Neuronal stem cell (in vitro differentiated cells): Measurements from ENCODE around the gene SYNGR2.
A peak's percentile ranks its signal among the peaks of the same experiment; 100 is the strongest.

Experiments
- DNase-seq: peaks from one replicate; pipeline ENCODE4 v3.0.0-alpha.2; 2013; ENCODE audit warnings: low spot score
- H2AFZ ChIP-seq: one replicate; pipeline ENCODE4 v1.6.1; 2013; ENCODE audit warnings: mild to moderate bottlenecking, low read length, inconsistent platforms
- H2AK5ac ChIP-seq: 2 replicates; pipeline ENCODE4 v1.6.1; 2013; ENCODE audit warnings: low read depth, mild to moderate bottlenecking, inconsistent platforms, low read length, moderate library complexity, mixed read lengths
- H2BK120ac ChIP-seq: 2 replicates; pipeline ENCODE4 v1.6.1; 2013; ENCODE audit warnings: low read depth, mild to moderate bottlenecking, inconsistent platforms, low read length, moderate library complexity, mixed read lengths
- H2BK12ac ChIP-seq: one replicate; pipeline ENCODE4 v1.6.1; 2013; ENCODE audit warnings: low read length, inconsistent platforms
- H2BK15ac ChIP-seq: 2 replicates; pipeline ENCODE4 v1.6.1; 2013; ENCODE audit warnings: mild to moderate bottlenecking, low read length, inconsistent platforms, mixed read lengths
- H2BK5ac ChIP-seq: one replicate; pipeline ENCODE4 v1.6.1; 2013; ENCODE audit warnings: inconsistent platforms, mild to moderate bottlenecking, low read length, moderate library complexity
- H3K14ac ChIP-seq: one replicate; pipeline ENCODE4 v1.6.1; 2013; ENCODE audit warnings: low read length, inconsistent platforms
- H3K18ac ChIP-seq: 2 replicates; pipeline ENCODE4 v1.6.1; 2013; ENCODE audit warnings: low read length, inconsistent platforms
- H3K23ac ChIP-seq: 2 replicates; pipeline ENCODE4 v1.6.1; 2013; ENCODE audit warnings: low read depth, mild to moderate bottlenecking, mixed read lengths, low read length, inconsistent platforms; ENCODE audit not compliant: poor library complexity
- H3K27ac ChIP-seq: replicated peaks from 3 replicates; pipeline ENCODE4 v1.5.1; 2013; ENCODE audit warnings: low read length, inconsistent platforms
- H3K27me3 ChIP-seq, 3 experiments: 2 replicates each; pipeline ENCODE4 v1.6.1; 2013; ENCODE audit warnings: low read length in 3 of 3, mild to moderate bottlenecking in 2 of 3, inconsistent platforms in 1 of 3, low read depth in 1 of 3, mixed read lengths in 1 of 3, moderate library complexity in 1 of 3; ENCODE audit not compliant: control insufficient read depth in 3 of 3, insufficient read depth in 3 of 3
- H3K36me3 ChIP-seq, 2 donors: replicated peaks in 1 of 2; 2 replicates each; pipeline ENCODE4 v1.6.1; 2013; ENCODE audit warnings: low read length in 2 of 2; ENCODE audit not compliant: control insufficient read depth in 2 of 2, insufficient read depth in 2 of 2
- H3K4ac ChIP-seq: 2 replicates; pipeline ENCODE4 v1.6.1; 2013; ENCODE audit warnings: inconsistent platforms, mild to moderate bottlenecking, low read length, moderate library complexity
- H3K4me1 ChIP-seq, 2 donors: 1 replicate in 1 of 2; 2 replicates in 1 of 2; pipeline ENCODE4 v1.6.1; 2013; ENCODE audit warnings: low read length in 2 of 2, low read depth in 1 of 2; ENCODE audit not compliant: control insufficient read depth in 2 of 2, insufficient read depth in 1 of 2
- H3K4me2 ChIP-seq: one replicate; pipeline ENCODE4 v1.6.1; 2013; ENCODE audit warnings: mild to moderate bottlenecking, low read length, inconsistent platforms; ENCODE audit not compliant: insufficient read depth, poor library complexity, severe bottlenecking
- H3K4me3 ChIP-seq, 2 donors: 2 replicates each; pipeline ENCODE4 v1.5.1; 2013; ENCODE audit warnings: low read length in 2 of 2, mild to moderate bottlenecking in 2 of 2, inconsistent platforms in 1 of 2, moderate library complexity in 1 of 2
- H3K79me1 ChIP-seq: one replicate; pipeline ENCODE4 v1.6.1; 2013; ENCODE audit warnings: low read depth, mild to moderate bottlenecking, inconsistent platforms, low read length, moderate library complexity
- H3K9ac ChIP-seq: one replicate; pipeline ENCODE4 v1.6.1; 2013; ENCODE audit warnings: mild to moderate bottlenecking, low read depth, low read length, inconsistent platforms; ENCODE audit not compliant: poor library complexity
- H3K9me3 ChIP-seq, 2 donors: replicated peaks in 1 of 2; 2 replicates each; pipeline versions ENCODE3 to v1.6.1; 2013; ENCODE audit warnings: low read length in 2 of 2, mild to moderate bottlenecking in 2 of 2, inconsistent platforms in 1 of 2, low read depth in 1 of 2, mixed read lengths in 1 of 2, moderate library complexity in 1 of 2; ENCODE audit not compliant: control insufficient read depth in 2 of 2, insufficient read depth in 1 of 2
- H4K8ac ChIP-seq: one replicate; pipeline ENCODE4 v1.6.1; 2013; ENCODE audit warnings: low read depth, mild to moderate bottlenecking, inconsistent platforms, low read length, moderate library complexity
- H4K91ac ChIP-seq: one replicate; pipeline ENCODE4 v1.6.1; 2013; ENCODE audit warnings: low read length, low read depth, mild to moderate bottlenecking, inconsistent platforms; ENCODE audit not compliant: poor library complexity
- WGBS, 2 donors: extraction: QIAGEN DNeasy Blood & Tissue Kit; methylation state at CpG; one replicate each; pipeline ENCODE4 v1.1.7; 2013; ENCODE audit warnings: missing lambda C conversion rate in 2 of 2, mixed read lengths in 1 of 2; ENCODE audit not compliant: insufficient read length in 2 of 2, insufficient replicate concordance in 1 of 2; ENCODE audit errors: extremely low coverage in 2 of 2; 5-methylcytosine and 5-hydroxymethylcytosine counted together

Gene SYNGR2

DNA sequence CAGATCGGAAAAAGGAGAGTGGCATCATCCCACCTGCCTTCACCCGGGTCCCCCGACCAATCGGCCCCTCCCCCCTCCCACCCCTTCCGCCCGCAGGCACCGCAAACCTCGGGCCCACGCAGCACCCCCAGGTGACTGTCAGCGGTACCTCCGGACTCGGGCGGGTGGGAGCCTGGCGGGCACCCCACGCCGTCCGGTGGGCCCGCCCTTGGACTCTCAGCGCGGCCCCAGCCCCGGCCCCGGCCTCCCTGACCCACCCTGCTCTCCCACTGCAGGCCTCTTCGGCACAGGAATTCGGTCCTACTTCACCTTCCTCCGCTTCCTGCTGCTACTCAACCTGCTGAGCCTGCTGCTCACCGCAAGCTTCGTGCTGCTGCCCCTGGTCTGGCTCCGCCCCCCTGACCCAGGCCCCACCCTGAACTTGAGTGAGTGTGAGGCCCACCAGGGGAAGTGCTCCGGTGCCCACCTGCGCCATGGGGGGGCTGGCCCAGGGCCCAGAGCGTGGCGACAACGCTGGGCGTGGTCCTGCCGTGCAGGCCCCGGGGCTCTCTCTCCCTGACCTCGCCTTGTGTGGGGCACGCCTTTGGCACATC is 36.2 kb upstream of the SYNGR2 start:
- Histone ChIP-seq H2AFZ (no peak overlapping the region), H3K4me2 (peak overlapping the region; percentile 49), H3K23ac (peak overlapping the region; percentile 80), H3K27me3 (peaks cover 6 to 57% (median 26%) of the 10 kb centered on the region in 3 experiments), H3K4me1 (peaks cover 12 to 22% of the 10 kb centered on the region in 2 donors), H3K9me3 (peaks cover 0 to 4% of the 10 kb centered on the region in 2 donors), H3K27ac (no peak overlapping the region), H2BK12ac (peak overlapping the region; percentile 22), H3K79me1 (peaks cover 6% of the 10 kb centered on the region), H4K8ac (peak overlapping the region; percentile 17), H3K36me3 (no peaks in the 10 kb centered on the region), H3K4me3 (peak overlapping the region in 1 of 2 donors; percentile 6), H2AK5ac (peak overlapping the region; percentile 53), H2BK120ac (no peak overlapping the region), H4K91ac (no peak overlapping the region), H3K14ac (peak overlapping the region; percentile 94), H3K9ac (peak overlapping the region; percentile 44), H2BK15ac (peak overlapping the region; percentile 75), H2BK5ac (peak overlapping the region; percentile 29), H3K4ac (no peak overlapping the region), H3K18ac (peak overlapping the region; percentile 90)
- DNase-seq = no peak
- WGBS, 2 donors = no CpG with 5 or more reads among the region's 38 CpGs

DNA sequence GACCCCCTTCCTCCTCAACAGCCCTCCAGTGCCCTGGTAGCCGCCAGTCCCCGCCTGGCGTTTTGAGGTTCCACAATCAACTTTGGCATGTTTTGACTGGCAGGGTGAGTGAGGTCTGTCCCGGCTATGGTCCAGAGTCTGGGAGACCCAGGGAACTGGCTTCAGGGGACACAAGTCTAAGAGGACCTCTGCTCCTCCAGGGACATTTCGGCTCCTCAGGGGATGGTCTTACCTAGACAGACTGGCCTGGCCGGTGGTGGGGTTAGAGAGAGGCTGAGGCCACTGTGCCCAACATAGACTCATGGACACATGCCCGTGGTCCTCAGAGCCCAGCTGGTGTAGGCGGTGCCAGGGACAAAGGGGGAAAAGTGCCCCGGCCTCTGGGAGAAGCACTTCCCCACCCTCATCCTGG is 35.6 kb upstream of the SYNGR2 start:
- H2AK5ac ChIP-seq = peak overlapping the region; percentile 53
- H3K79me1 ChIP-seq = peaks cover 6% of the 10 kb centered on the region
- H4K8ac ChIP-seq = no peak overlapping the region
- no peak overlapping the region for H2BK120ac ChIP-seq
- no peak overlapping the region for H3K4me2 ChIP-seq
- no peak overlapping the region for H3K4ac ChIP-seq
- H3K4me3 ChIP-seq = no peak overlapping the region
- H3K36me3 ChIP-seq = no peaks in the 10 kb centered on the region
- H3K4me1 ChIP-seq = peaks cover 7 to 17% of the 10 kb centered on the region in 2 donors
- H2AFZ ChIP-seq = no peak overlapping the region
- H3K9me3 ChIP-seq = peaks cover 0 to 4% of the 10 kb centered on the region in 2 donors
- H3K14ac ChIP-seq = peak overlapping the region; percentile 25
- no peak overlapping the region for H4K91ac ChIP-seq
- no peak for DNase-seq
- no peak overlapping the region for H2BK12ac ChIP-seq
- peaks cover 6 to 55% (median 26%) of the 10 kb centered on the region in 3 experiments for H3K27me3 ChIP-seq
- H3K18ac ChIP-seq = peak overlapping the region; percentile 6
- H3K23ac ChIP-seq = no peak overlapping the region
- H3K27ac ChIP-seq = no peak overlapping the region
- H3K9ac ChIP-seq = no peak overlapping the region
- H2BK5ac ChIP-seq = peak overlapping the region; percentile 29
- WGBS, 2 donors = no CpG with 5 or more reads among the region's 9 CpGs
- peak overlapping the region; percentile 75 for H2BK15ac ChIP-seq

DNA sequence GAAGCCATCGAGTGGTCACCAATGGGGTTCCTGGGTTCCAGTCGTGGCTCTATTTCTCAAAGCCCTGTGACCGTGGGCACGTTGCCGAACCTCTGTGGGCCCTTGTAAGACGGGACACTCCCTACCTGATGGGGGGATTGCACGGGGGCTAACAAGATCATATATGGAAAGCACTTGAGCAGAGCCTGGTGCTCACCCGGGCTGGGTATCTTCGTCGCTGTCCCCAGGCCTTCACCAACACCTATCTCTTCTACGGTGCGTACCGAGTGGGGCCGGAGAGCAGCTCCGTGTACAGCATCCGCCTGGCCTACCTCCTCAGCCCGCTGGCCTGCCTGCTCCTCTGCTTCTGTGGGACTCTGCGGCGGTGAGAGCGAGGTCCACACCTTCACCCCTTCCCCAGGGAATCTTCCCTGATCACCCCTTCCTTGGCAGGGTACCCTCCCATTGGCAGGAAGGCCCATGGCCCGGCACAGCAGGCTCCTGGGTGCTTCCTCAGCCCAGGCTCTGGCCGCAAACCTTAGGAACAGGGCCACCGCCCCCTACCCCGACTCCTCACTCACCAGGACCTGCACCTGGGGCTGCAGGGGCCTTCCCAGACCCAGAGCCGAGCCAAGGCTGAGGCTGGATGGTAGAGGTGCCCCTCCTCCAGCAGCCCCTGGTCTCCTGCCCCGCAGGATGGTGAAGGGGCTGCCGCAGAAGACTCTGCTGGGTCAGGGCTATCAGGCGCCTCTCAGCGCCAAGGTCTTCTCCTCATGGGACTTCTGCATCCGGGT is 35.0 kb upstream of the SYNGR2 start:
- Histone ChIP-seq H2BK120ac (peak overlapping the region; percentile 52), H3K27me3 (peaks cover 6 to 52% (median 28%) of the 10 kb centered on the region in 3 experiments), H2BK15ac (peak overlapping the region; percentile 59), H3K18ac (peak overlapping the region; percentile 80), H2BK12ac (peak overlapping the region; percentile 95), H3K79me1 (peaks cover 6% of the 10 kb centered on the region), H3K9me3 (peaks cover 0 to 4% of the 10 kb centered on the region in 2 donors), H3K23ac (peak overlapping the region; percentile 98), H3K14ac (peak overlapping the region; percentile 25), H3K4me1 (peaks cover 6 to 14% of the 10 kb centered on the region in 2 donors), H3K4ac (no peak overlapping the region), H3K4me2 (no peak overlapping the region), H3K4me3 (no peak overlapping the region), H2BK5ac (peak overlapping the region; percentile 29), H2AK5ac (peak overlapping the region; percentile 72), H4K8ac (no peak overlapping the region), H4K91ac (peak overlapping the region; percentile 13), H2AFZ (no peak overlapping the region), H3K36me3 (no peaks in the 10 kb centered on the region), H3K27ac (no peak overlapping the region), H3K9ac (peak overlapping the region; percentile 32)
- WGBS, 2 donors = no CpG with 5 or more reads among the region's 30 CpGs
- no peak for DNase-seq
